HepG2 (cell line): ENCODE results near the gene CES2. TPM values are rescaled to one million over a fixed set of nuclear protein-coding genes. Genes with fewer than 3 reads are reported as not detected.

Experiments used
- AHR ChIP-seq: IDR thresholded peaks from 2 replicates; pipeline ENCODE4 v1.6.1; 2018; ENCODE audit warnings: missing genetic modification reagents, missing compliant biosample characterization
- ARID2 ChIP-seq: sonication (generic); formaldehyde crosslinking; IDR thresholded peaks from 2 replicates; pipeline ENCODE4 v1.8.1; 2022; ENCODE audit warnings: mild to moderate bottlenecking, missing genetic modification reagents, borderline replicate concordance
- FOXP4 ChIP-seq: sonication (generic); formaldehyde crosslinking; IDR thresholded peaks from 2 replicates; pipeline ENCODE4 v1.4.0; 2020; ENCODE audit warnings: missing genetic modification reagents
- HNF4G ChIP-seq, 2 experiments: sonication (generic) in 1 of 2; formaldehyde crosslinking in 1 of 2; IDR thresholded peaks; 2 replicates each; pipeline versions ENCODE4 v1.4.0 to v1.6.1; 2011 to 2020; ENCODE audit warnings: borderline replicate concordance in 2 of 2, low read depth in 2 of 2, mild to moderate bottlenecking in 2 of 2, low read length in 1 of 2, missing genetic modification reagents in 1 of 2, moderate library complexity in 1 of 2
- HOXA7 ChIP-seq: sonication (generic); formaldehyde crosslinking; IDR thresholded peaks from 2 replicates; pipeline ENCODE4 v1.8.1; 2022; ENCODE audit warnings: mild to moderate bottlenecking, missing genetic modification reagents, moderate library complexity
- KLF6 ChIP-seq: IDR thresholded peaks from 2 replicates; pipeline ENCODE4 v1.8.0; 2016; ENCODE audit warnings: missing biosample characterization, missing genetic modification reagents
- MED13 ChIP-seq: sonication (generic); formaldehyde crosslinking; IDR thresholded peaks from 2 replicates; pipeline ENCODE4 v1.5.0; 2020; ENCODE audit warnings: missing genetic modification reagents
- MIXL1 ChIP-seq: IDR thresholded peaks from 2 replicates; pipeline ENCODE4 v1.6.1; 2016
- NFKBIZ ChIP-seq: IDR thresholded peaks from 2 replicates; pipeline ENCODE4 v1.6.1; 2018; ENCODE audit warnings: missing genetic modification reagents, missing compliant biosample characterization
- PATZ1 ChIP-seq: sonication (generic); formaldehyde crosslinking; IDR thresholded peaks from 2 replicates; pipeline ENCODE4 v1.4.0; 2020; ENCODE audit warnings: missing genetic modification reagents
- PAWR ChIP-seq: sonication (generic); formaldehyde crosslinking; IDR thresholded peaks from 2 replicates; pipeline ENCODE4 v1.4.0; 2020; ENCODE audit warnings: missing genetic modification reagents, mild to moderate bottlenecking, borderline replicate concordance
- REST ChIP-seq, 2 experiments: IDR thresholded peaks; 2 replicates each; pipeline ENCODE4 v1.6.1; 2011 to 2012; ENCODE audit warnings: low read length in 2 of 2, borderline replicate concordance in 1 of 2, low read depth in 1 of 2, mild to moderate bottlenecking in 1 of 2, moderate library complexity in 1 of 2
- SRSF1 ChIP-seq: fragments of 200-400 bp; formaldehyde crosslinking; optimal IDR thresholded peaks from 2 replicates; pipeline ENCODE3; 2017; ENCODE audit warnings: mild to moderate bottlenecking, low read depth, low read length, moderate library complexity
- YY1 ChIP-seq: IDR thresholded peaks from 2 replicates; pipeline ENCODE4 v1.6.1; 2011; ENCODE audit warnings: low read length, low read depth, moderate library complexity, mild to moderate bottlenecking; ENCODE audit not compliant: insufficient read depth, insufficient replicate concordance
- ZNF329 ChIP-seq: sonication (generic); formaldehyde crosslinking; IDR thresholded peaks from 2 replicates; pipeline ENCODE4 v1.9.0; 2021; ENCODE audit warnings: low read depth, mild to moderate bottlenecking, missing genetic modification reagents
- ZNF350 ChIP-seq: sonication (generic); formaldehyde crosslinking; IDR thresholded peaks from 2 replicates; pipeline ENCODE4 v1.4.0; 2020; ENCODE audit warnings: mild to moderate bottlenecking, low read depth, missing genetic modification reagents, borderline replicate concordance
- ZNF563 ChIP-seq: sonication (generic); formaldehyde crosslinking; IDR thresholded peaks from 2 replicates; pipeline ENCODE4 v1.8.0; 2022; ENCODE audit warnings: mild to moderate bottlenecking, moderate library complexity, missing genetic modification reagents
- ZNF766 ChIP-seq: sonication (generic); formaldehyde crosslinking; IDR thresholded peaks from 2 replicates; pipeline ENCODE4 v1.5.0; 2020; ENCODE audit warnings: missing genetic modification reagents, borderline replicate concordance
- ZNF773 ChIP-seq: sonication (generic); formaldehyde crosslinking; IDR thresholded peaks from 2 replicates; pipeline ENCODE4 v1.4.0; 2020; ENCODE audit warnings: missing genetic modification reagents, borderline replicate concordance
- polyA plus RNA-seq, 8 experiments: library from polyadenylated mRNA; depleted of rRNA in 3 of 8; stranded (reverse) in 7 of 8; unstranded in 1 of 8; fragments of >200 nt; fragmentation: Illumina TruSeq in 4 of 8; extraction: Trizol in 4 of 8; gene quantifications; 2 replicates each; pipeline versions ENCODE4 v1.2.1 to v1.2.3, GENCODE V29; 2011 to 2016; ENCODE audit warnings: low read depth in 4 of 8, missing spikeins in 1 of 8, mixed read lengths in 1 of 8; ENCODE audit not compliant: insufficient read depth in 1 of 8
- total RNA-seq, 5 experiments: library from RNA; depleted of rRNA; stranded (reverse); fragments of >200 nt; fragmentation: Illumina TruSeq; extraction: Trizol; gene quantifications; 2 replicates each; pipeline ENCODE4 v1.2.3, GENCODE V29; 2016; ENCODE audit warnings: low read depth in 1 of 5
- TF ChIP-seq, protein P1 (sequence below): sonication (generic); formaldehyde crosslinking; IDR thresholded peaks from 2 replicates; pipeline ENCODE4 v1.8.0; 2022; ENCODE audit warnings: mild to moderate bottlenecking, missing genetic modification reagents, moderate library complexity

CES2 gene
- total and polyA plus RNA-seq, 2 of the 13 experiments (the other 11 are each of a cell fraction or from before 2014, with no cell fraction given), result 50.6 to 63.8 TPM

DNA sequence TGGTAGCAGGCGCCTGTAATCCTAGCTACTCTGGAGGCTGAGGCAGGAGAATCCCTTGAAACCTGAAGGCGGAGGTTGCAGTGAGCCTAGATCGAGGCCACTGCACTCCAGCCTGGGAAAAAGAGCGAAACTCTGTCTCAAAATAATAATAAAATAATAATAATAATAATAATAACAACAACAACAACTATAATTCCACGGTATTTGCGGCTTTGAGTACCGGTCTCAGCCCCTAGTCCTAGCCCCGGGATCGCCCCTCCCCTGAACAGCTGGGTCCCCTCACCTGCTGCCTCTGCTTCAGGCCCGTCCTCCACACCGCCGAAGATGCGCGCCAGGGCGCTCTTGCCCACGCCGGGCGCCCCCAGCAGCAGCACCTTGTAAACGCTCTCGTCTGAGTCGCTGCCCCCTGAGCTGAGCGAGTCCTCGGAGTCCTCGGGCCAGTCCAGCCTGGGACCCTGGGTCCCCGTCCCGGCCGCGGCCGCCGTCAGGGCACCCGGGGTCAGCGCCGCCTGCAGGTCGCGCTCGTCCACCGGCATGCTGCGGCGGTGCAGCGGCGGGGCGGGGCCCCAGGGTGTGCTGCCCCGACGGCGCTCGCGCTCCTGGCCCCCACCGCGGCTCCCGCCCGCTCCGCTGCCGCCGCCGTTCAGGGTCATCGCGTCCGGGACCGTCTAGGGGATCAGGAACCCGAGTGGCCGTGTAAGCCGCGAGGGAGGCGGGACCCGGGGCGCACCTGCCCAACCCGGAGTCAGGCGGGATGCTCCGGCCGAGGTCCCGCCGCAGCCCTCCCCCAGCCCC is 10.6 kb upstream of the CES2 start (continued):
- TF ChIP-seq REST (IDR thresholded peaks at IDR 0.05; ENCODE audit: borderline replicate concordance in 1 of 2, low read depth in 1 of 2, low read length in 2 of 2) (no peak), KLF6 (CRISPR knock-in tag) (no peak), ZNF563 (CRISPR knock-in tag) (0 out of 2 replicates have a peak, but pooled peaks have one; percentile 41), ZNF329 (CRISPR knock-in tag) (no peak), HOXA7 (no peak), AHR (no peak), ZNF773 (CRISPR knock-in tag) (peak; percentile 28; the same call in 1 of the 2 replicates), ZNF766 (CRISPR knock-in tag) (peak; percentile 60; the same call in 1 of the 2 replicates), PAWR (CRISPR knock-in tag) (no peak), HNF4G (IDR thresholded peaks at IDR 0.05; ENCODE audit: borderline replicate concordance, low read depth, low read length) (no peak), HNF4G (CRISPR knock-in tag; IDR thresholded peaks at IDR 0.05; ENCODE audit: borderline replicate concordance, low read depth) (0 out of 2 replicates have a peak, but pooled peaks have one; percentile 27), SRSF1 (peak; percentile 40), PATZ1 (peak; percentile 41; the same call in 1 of the 2 replicates), ZNF350 (CRISPR knock-in tag) (no peak), ARID2 (CRISPR knock-in tag) (no peak), YY1 (peak; percentile 62), NFKBIZ (CRISPR knock-in tag) (no peak), FOXP4 (CRISPR knock-in tag) (0 out of 2 replicates have a peak, but pooled peaks have one; percentile 16), MED13 (CRISPR knock-in tag) (no peak), MIXL1 (CRISPR knock-in tag) (no peak)
- TF ChIP-seq, protein P1, sequence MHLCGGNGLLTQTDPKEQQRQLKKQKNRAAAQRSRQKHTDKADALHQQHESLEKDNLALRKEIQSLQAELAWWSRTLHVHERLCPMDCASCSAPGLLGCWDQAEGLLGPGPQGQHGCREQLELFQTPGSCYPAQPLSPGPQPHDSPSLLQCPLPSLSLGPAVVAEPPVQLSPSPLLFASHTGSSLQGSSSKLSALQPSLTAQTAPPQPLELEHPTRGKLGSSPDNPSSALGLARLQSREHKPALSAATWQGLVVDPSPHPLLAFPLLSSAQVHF, result no peak
